HepG2 (cell line): ENCODE results near the gene EGR4. TPM values are rescaled to one million over a fixed set of nuclear protein-coding genes. Genes with fewer than 3 reads are reported as not detected.

ENCODE experiments used
- EZH2 ChIP-seq: conservative IDR thresholded peaks from 2 replicates; pipeline ENCODE4 v1.6.1; 2012; ENCODE audit warnings: mild to moderate bottlenecking, low read depth, low read length, moderate library complexity
- HNF4A ChIP-seq: sonication (generic); formaldehyde crosslinking; IDR thresholded peaks from 2 replicates; pipeline ENCODE4 v1.4.0; 2020; ENCODE audit warnings: missing genetic modification reagents
- JUN ChIP-seq: sonication (generic); formaldehyde crosslinking; IDR thresholded peaks from 2 replicates; pipeline ENCODE4 v1.4.0; 2020; ENCODE audit warnings: mild to moderate bottlenecking, missing genetic modification reagents
- KDM2A ChIP-seq: sonication (generic); formaldehyde crosslinking; IDR thresholded peaks from 2 replicates; pipeline ENCODE4 v1.4.0; 2020; ENCODE audit warnings: low read depth, missing genetic modification reagents, borderline replicate concordance
- MATR3 ChIP-seq: sonication (generic); formaldehyde crosslinking; IDR thresholded peaks from 2 replicates; pipeline ENCODE4 v1.4.0; 2020; ENCODE audit warnings: missing genetic modification reagents
- MIXL1 ChIP-seq: IDR thresholded peaks from 2 replicates; pipeline ENCODE4 v1.6.1; 2016
- ZBTB4 ChIP-seq: sonication (generic); formaldehyde crosslinking; IDR thresholded peaks from 2 replicates; pipeline ENCODE4 v1.4.0; 2020; ENCODE audit warnings: missing genetic modification reagents, mild to moderate bottlenecking, borderline replicate concordance
- ZMAT3 ChIP-seq: sonication (generic); formaldehyde crosslinking; conservative IDR thresholded peaks from 2 replicates; pipeline ENCODE4 v1.7.0; 2021; ENCODE audit warnings: missing genetic modification reagents
- ZNF136 ChIP-seq: sonication (generic); formaldehyde crosslinking; IDR thresholded peaks from 2 replicates; pipeline ENCODE4 v1.8.1; 2022; ENCODE audit warnings: low read depth, mild to moderate bottlenecking, moderate library complexity, missing genetic modification reagents
- ZNF746 ChIP-seq: sonication (generic); formaldehyde crosslinking; IDR thresholded peaks from 2 replicates; pipeline ENCODE4 v1.8.0; 2022; ENCODE audit warnings: mild to moderate bottlenecking, missing genetic modification reagents
- ZSCAN21 ChIP-seq: sonication (generic); formaldehyde crosslinking; IDR thresholded peaks from 2 replicates; pipeline ENCODE4 v1.8.0; 2022; ENCODE audit warnings: mild to moderate bottlenecking, missing genetic modification reagents, moderate library complexity, borderline replicate concordance
- polyA plus RNA-seq, 8 experiments: library from polyadenylated mRNA; depleted of rRNA in 3 of 8; stranded (reverse) in 7 of 8; unstranded in 1 of 8; fragments of >200 nt; fragmentation: Illumina TruSeq in 4 of 8; extraction: Trizol in 4 of 8; gene quantifications; 2 replicates each; pipeline versions ENCODE4 v1.2.1 to v1.2.3, GENCODE V29; 2011 to 2016; ENCODE audit warnings: low read depth in 4 of 8, missing spikeins in 1 of 8, mixed read lengths in 1 of 8; ENCODE audit not compliant: insufficient read depth in 1 of 8
- total RNA-seq, 5 experiments: library from RNA; depleted of rRNA; stranded (reverse); fragments of >200 nt; fragmentation: Illumina TruSeq; extraction: Trizol; gene quantifications; 2 replicates each; pipeline ENCODE4 v1.2.3, GENCODE V29; 2016; ENCODE audit warnings: low read depth in 1 of 5

The EGR4 gene
- total and polyA plus RNA-seq, 2 of the 13 experiments (the other 11 are each of a cell fraction or from before 2014, with no cell fraction given) = not detected

GRCh38 chr2:73284296-73285158 is 8.8 kb downstream of the EGR4 start, which contains the start of gene FBXO41 (continued):
- TF ChIP-seq ZBTB4 (CRISPR knock-in tag) (no peak), ZSCAN21 (CRISPR knock-in tag) (no peak; the same call in 1 of the 2 replicates), ZMAT3 (CRISPR knock-in tag) (no peak), HNF4A (no peak; the same call in 1 of the 2 replicates), MIXL1 (no peak), ZNF136 (CRISPR knock-in tag) (no peak), EZH2 (no peak), ZNF746 (0 out of 2 replicates have a peak, but pooled peaks have one; percentile 21), KDM2A (0 out of 2 replicates have a peak, but pooled peaks have one; percentile 26), MATR3 (CRISPR knock-in tag) (no peak), JUN (CRISPR knock-in tag) (no peak)
